Hematopoietic multipotent progenitor cell treated with erythropoietin and hydrocortisone succinate and interleukin-3 and kit ligand, for 4 days (in vitro differentiated cells): ENCODE data around the gene ANTXR1.

Experiments used
- DNase-seq: peaks from one replicate; pipeline ENCODE4 v3.0.0-alpha.2; 2015

ANTXR1 gene

DNA sequence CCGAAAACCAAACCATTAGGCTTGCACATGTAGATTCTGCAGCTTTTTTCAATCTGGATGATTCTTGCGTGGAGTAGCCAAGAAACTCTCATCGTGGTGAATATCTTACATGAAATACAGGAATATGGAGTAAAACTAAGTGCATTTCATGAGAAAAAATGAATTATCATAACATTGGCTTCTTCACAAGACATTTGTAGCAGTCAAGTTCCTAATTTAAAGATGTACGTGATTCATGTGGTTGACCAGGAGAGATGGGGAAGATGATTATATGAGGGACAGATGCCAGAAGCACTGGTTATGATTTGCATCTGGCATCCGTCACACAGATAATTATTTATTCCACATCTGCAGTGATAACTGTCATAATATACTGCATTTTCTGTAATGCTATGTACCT is 90.4 kb downstream of the ANTXR1 start:
- peak; percentile 37 for DNase-seq

DNA sequence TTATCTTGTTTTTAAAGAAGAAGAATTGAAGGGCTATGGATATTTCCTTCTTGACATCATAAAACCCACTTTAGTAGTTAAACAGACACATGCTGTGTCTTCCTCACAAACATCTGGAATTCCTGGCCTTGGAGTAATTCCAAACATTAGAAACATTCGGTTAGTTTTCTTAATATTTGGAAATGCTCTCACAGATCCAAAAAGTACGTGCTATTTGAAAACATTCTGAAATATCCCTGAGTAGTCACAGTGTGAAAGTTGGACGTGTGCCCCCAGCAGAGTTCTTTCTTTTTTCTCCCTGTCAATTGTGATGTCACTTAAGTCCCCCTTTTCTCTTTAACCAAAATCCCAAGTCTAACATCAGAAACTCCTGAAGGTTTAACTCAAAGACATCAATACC is 91.3 kb downstream of the ANTXR1 start:
- DNase-seq = no peak

DNA sequence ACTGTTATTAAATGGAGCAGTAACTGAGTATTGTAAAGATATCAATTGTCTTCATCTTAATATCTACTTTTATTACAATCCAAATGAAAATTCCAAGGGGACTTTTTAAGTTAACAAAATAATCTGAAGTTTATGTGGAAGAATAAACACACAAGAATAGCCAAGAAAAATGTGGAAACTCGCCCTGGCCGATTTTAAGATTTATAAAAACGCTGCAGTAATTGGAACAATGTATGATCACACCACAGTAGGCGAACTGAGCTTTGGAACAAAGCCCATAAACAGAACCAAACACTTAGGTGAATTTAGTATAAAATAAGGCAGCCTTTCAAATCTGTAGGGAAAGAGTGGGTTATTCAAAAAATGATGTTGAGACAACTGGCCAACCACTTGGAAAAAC is 96.3 kb downstream of the ANTXR1 start:
- no peak for DNase-seq

DNA sequence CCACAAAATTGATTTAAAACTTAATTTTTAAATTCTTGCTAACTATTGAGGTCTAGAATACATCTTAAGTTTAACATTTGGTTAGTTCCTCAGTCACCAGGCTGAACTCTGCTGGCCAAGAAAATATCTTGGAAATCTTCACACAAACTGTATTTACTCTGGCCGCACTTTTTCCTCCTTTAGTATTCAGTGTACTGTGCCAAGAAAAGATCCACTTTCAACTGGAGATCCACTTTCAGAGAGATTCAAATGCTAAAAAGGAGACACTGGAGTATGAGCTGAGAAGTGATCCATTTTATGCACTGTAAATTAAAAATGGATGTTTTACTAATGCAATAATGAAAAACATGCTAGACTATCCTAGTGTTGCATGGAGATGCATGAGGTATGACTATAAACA is 98.1 kb downstream of the ANTXR1 start:
- DNase-seq = no peak

GRCh38 chr2:69113627-69114026 is 100.6 kb downstream of the ANTXR1 start:
- DNase-seq = no peak

DNA sequence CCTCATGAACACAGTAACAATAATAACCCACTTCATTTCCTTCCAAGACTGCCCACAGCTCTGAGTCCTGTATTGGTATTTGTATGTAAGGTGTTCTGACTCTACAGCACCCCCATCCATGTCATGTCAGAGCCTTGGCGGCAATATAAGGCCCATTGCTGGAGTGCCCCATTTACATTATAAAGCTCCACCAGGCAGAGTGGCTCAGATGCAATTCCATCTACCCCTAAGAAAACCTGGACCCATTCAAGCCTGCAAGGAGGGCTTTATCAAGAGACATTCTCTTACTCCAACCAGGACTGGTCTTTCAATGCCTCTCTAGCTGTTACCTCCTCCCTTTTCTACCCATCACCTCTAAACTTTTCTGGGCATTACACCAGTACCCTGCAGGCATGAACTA is 101.6 kb downstream of the ANTXR1 start:
- no peak for DNase-seq

DNA sequence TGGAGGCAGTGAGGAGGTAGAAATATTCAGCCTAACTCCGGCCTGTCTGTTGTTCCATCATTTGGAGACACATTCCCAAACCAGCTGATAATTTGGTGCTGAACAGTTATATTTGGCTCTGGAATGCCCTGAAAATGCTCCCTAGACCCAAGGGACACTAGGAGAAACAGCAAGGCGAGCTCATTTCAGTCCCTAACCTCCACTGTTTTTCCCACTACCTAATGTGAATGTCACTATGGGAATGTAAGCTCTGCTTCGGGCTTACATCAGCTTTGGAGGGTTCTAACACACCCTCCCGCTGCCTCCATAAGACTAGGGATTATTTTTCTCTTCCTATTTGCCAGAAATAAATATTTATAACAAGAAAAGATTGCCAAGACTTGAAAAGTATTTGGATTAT is 103.5 kb downstream of the ANTXR1 start:
- no peak for DNase-seq

DNA sequence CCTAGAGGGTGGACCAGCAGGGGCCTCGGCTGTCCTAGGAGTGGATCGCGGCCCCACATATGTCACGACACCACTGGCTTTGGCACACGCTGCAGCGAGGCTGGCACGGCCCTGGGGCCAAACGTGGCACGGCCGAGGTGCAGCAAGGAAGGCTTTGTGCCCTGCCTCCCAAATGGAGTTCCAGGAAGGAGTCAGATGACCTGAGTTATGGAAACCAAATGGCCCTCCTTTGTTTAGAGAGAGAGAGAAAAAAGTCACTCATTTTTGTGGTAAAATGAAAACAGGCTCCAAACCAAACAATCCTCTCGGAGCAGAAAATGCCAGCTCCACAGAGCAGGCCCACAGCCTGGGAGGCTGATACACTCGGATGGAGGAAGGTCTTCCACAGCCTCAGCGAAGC is 105.6 kb downstream of the ANTXR1 start:
- no peak for DNase-seq

DNA sequence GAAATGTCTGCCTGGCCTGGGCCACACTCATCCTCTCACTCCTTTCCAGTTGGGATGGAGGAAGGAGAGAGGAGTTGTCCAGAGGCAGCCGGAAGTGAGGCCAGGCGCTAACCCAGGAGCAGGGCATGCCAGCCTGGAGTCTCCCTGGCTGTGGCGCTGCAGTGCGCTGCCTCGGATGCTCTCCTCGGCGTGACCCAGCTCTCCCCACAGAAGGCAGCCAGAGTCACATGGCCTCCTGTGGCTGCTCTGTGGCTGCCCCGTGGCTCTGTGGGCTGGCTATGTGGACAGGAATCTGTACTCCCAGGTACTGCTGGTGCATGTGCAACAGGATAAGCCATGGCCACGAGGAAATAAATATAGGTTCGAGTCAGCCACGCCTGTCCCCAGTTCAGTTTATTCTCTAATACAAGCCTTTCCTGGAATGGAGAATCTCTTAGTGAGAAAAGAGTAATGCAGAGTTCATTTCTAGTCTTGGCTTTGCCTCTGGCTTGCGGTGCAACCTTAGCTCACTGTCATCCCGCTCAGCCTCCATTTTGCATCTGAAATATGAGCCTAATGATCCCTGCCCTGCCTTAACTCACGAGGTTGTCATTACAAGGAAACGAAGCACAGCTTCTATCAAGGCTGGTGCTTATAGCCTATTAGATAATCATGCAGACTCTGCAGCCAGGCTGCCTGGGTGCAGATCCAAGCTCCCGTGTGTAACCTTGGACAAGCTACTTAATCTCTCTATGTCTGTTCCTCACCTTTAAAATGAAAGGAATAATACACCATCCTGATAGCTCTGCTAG is 106.3 kb downstream of the ANTXR1 start:
- DNase-seq = peak; percentile 11

DNA sequence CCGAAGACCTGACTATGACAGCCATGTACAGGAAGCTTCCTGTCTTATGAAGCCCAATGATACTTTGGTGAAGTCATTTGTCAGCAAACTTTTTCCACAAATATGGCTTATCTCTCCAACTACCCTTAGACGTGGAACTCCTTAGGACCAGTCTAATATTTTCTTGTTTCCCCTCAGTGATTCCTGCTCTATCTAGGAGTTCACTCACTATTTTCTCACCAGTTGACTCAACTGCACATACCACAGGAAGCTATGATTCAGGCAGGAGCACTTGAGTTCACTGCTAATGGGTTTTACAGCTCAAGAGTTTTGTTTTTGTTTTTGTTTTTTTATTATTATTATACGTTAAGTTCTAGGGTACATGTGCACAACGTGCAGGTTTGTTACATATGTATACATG is 109.3 kb downstream of the ANTXR1 start:
- DNase-seq = no peak

GRCh38 chr2:69123182-69123581 is 110.2 kb downstream of the ANTXR1 start:
- no peak for DNase-seq

DNA sequence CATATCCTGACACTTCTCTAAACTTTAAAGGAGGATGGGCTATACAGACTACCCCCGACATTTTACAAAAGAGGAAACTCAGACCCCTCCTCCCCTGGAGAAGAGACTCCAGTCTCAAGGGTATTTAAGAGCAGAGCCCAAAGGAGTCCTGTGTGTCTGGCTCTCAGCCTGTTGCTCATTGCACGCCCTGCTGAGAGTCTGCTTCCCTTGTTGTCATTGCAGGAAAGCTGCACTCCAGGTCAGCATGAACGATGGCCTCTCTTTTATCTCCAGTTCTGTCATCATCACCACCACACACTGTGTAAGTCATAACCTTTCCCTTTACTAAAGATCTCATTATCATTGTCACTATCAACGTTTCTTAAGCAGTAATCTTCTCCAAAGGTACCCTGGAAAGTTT is 111.4 kb downstream of the ANTXR1 start:
- DNase-seq = no peak

GRCh38 chr2:69125816-69126215 is 112.8 kb downstream of the ANTXR1 start:
- no peak for DNase-seq

GRCh38 chr2:69126341-69126740 is 113.4 kb downstream of the ANTXR1 start:
- no peak for DNase-seq

DNA sequence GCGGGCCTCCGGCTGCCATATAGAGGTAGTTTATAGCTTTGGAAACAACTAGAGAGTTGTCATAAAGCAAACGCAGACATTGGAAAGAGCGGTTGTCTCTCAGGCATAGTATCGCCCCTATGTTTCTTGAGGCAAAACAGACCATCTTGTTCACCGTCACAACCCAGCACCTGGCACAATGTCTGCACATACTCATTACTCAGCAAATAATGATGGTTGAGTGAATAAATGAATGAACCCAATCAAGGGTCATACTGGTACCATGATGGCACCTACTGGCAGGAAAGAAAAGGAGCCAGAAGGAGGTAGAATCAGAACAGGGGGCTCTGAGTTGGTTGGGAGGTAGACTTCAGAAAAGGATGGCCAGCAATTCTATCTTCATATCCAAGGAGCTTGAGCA is 118.5 kb downstream of the ANTXR1 start:
- DNase-seq = no peak

DNA sequence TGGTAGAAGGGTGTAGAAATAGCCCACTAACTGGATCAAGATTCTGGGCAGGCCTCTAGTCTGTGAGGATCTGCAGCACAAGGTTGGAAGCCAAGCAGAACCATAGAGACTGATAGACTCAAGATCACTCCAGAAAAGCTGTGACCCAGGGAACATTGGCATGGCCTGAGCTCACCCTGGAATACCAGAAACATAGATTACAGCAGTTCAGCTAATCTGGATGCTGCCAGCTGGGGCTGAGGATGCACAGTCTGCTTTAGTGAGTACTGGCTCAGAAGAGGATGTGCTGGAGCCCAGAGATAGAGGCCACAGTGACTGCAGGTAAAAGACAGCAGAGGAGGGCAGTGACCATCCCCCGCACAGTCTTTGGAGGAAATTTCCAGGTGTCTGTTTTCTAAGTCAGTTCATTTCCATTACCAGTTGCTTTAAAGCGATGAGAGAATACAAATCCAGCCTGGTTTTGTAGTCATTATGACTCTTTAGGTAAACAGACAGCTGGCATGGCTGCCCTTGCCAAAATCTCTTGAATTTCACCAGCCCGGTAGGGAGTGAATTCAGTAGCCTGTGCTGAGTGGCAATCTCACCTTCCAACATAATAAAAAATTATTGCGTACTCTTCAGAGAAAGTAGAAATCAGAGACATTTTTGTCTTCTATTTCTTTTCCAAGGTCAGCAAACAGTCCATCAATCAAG is 119.2 kb downstream of the ANTXR1 start:
- DNase-seq = no peak

- no peak for DNase-seq
These were observed 120.1 kb downstream of the ANTXR1 start for GRCh38 chr2:69132960-69133590.

DNA sequence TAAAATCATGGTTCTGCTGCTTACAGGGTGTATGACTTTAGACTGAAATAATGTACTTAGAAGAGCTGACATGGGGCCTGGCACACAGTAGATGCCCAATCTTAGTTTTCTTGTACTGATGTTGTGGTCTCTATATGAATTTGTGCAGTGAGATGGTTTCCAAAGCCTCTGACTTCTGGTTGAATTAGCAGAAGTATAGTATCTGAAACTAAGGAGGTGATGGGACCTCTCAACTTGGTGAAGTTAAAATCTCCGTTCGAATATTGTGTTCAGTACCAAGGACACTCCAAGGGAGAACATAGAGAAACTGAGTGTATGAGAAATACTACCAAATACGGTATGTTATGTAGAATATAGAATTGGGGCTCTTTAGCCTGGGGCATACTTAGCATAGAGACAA is 120.9 kb downstream of the ANTXR1 start:
- DNase-seq = no peak

DNA sequence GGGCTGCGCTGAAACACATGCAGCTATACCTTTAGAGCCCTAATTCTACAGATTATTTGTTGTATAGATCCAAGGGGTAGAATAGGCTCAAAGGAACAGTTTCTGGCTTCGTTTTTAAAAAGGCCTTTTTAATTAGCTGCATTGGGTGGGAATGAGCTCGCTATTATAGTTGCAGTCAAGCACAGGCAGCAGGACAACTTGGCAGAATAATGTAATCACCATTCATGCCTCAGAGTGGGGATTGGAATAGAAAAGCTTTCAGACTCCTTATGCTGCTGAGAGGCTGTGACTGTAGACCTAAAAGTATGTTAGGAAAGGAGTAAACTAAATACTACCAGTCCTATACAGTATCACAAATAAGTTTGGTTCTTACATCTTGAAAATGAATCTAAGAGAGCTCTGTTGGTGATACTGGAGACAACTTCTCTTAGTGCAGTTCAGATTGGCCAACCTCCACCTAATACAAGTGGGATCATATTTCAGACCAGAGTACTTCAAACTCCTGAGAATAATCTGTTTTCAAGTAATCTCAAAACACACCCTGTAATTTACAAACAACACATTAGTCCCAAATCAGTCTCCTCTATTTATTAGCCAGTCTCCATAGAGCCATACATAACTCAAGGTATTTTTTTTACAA is 121.4 kb downstream of the ANTXR1 start:
- DNase-seq = no peak

GRCh38 chr2:69138247-69138772 is 125.3 kb downstream of the ANTXR1 start:
- DNase-seq = no peak

- DNase-seq = no peak
These were observed 125.9 kb downstream of the ANTXR1 start for GRCh38 chr2:69138793-69139459.

DNA sequence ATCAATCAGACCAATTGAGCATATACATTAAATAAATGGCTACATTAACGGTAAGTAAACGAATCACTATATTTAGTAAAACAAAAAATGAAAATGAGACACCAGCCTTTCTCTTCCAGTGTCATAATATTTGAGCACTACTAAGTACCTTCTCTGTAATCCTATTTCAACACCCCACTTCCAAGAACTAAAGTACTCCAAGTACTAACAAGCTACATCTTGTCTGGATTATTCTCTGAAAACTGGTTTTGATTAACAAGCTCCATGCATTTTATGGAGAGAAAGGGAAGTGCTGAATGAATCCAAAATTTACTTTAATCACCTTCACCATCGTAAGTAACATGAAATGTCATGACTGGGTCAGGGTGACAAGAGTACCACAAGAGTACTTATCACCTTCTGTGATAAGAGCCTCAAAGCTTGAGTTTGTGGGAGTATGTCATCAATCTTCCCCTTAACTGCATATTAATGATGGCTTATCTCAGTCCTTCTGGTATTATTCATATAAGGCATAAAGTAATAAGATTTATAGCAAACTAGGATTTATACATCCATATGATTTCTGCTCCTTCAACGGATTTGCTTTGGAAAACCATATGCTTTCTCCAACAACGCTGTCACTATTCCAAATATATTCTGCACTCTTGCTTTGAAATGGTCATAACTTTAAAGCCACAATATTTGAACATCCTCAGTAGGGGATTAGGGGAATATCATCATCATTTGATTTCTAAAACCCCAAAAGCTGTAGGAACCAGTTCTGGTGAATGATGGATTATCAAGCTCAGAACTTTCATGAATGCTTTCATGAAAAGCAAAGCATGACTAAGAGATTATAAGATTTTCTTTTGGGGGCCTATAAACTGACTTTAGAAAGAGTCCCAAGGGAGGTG is 127.0 kb downstream of the ANTXR1 start:
- DNase-seq = no peak
